IPS-15b (cell line): ENCODE results near the gene ZNF512B.
A peak's percentile ranks its signal among the peaks of the same experiment; 100 is the strongest.

Experiments
- H3K27me3 ChIP-seq: one replicate; pipeline ENCODE4 v1.6.1; 2013; ENCODE audit warnings: low read length; ENCODE audit not compliant: control insufficient read depth, insufficient read depth
- H3K36me3 ChIP-seq: one replicate; pipeline ENCODE4 v1.6.1; 2013; ENCODE audit warnings: low read length; ENCODE audit not compliant: control insufficient read depth, insufficient read depth
- H3K4me1 ChIP-seq: one replicate; pipeline ENCODE4 v1.6.1; 2013; ENCODE audit warnings: mild to moderate bottlenecking, low read length; ENCODE audit not compliant: control insufficient read depth, insufficient read depth
- H3K4me3 ChIP-seq: one replicate; pipeline ENCODE4 v1.5.1; 2013; ENCODE audit warnings: low read depth, low read length
- H3K9ac ChIP-seq: one replicate; pipeline ENCODE4 v1.6.1; 2013; ENCODE audit warnings: low read depth, mild to moderate bottlenecking, low read length
- H3K9me3 ChIP-seq: one replicate; pipeline ENCODE4 v1.6.1; 2013; ENCODE audit warnings: mild to moderate bottlenecking, low read length; ENCODE audit not compliant: control insufficient read depth, insufficient read depth

Gene ZNF512B

GRCh38 chr20:63947638-63948456 is 21.9 kb downstream of the ZNF512B start:
- H3K9ac ChIP-seq: no peak overlapping the region
- no peaks in the 10 kb centered on the region for H3K27me3 ChIP-seq
- H3K4me1 ChIP-seq: peaks cover 10% of the 10 kb centered on the region
- H3K4me3 ChIP-seq: no peak overlapping the region
- peaks cover 30% of the 10 kb centered on the region for H3K36me3 ChIP-seq
- H3K9me3 ChIP-seq: no peaks in the 10 kb centered on the region

GRCh38 chr20:63946986-63947637 is 22.6 kb downstream of the ZNF512B start:
- H3K4me3 ChIP-seq: no peak overlapping the region
- H3K9ac ChIP-seq: no peak overlapping the region
- no peaks in the 10 kb centered on the region for H3K9me3 ChIP-seq
- H3K36me3 ChIP-seq: peaks cover 32% of the 10 kb centered on the region
- no peaks in the 10 kb centered on the region for H3K27me3 ChIP-seq
- peaks cover 10% of the 10 kb centered on the region for H3K4me1 ChIP-seq

GRCh38 chr20:63945921-63946920 is 23.5 kb downstream of the ZNF512B start:
- H3K9me3 ChIP-seq: no peaks in the 10 kb centered on the region
- H3K4me1 ChIP-seq: peaks cover 10% of the 10 kb centered on the region
- no peak overlapping the region for H3K9ac ChIP-seq
- peaks cover 32% of the 10 kb centered on the region for H3K36me3 ChIP-seq
- H3K27me3 ChIP-seq: no peaks in the 10 kb centered on the region
- no peak overlapping the region for H3K4me3 ChIP-seq

GRCh38 chr20:63945031-63945658 is 24.6 kb downstream of the ZNF512B start:
- Histone ChIP-seq H3K36me3 (peaks cover 32% of the 10 kb centered on the region), H3K27me3 (no peaks in the 10 kb centered on the region), H3K9ac (no peak overlapping the region), H3K4me1 (peaks cover 10% of the 10 kb centered on the region), H3K4me3 (no peak overlapping the region), H3K9me3 (no peaks in the 10 kb centered on the region)

GRCh38 chr20:63944078-63944941 is 25.4 kb downstream of the ZNF512B start:
- no peaks in the 10 kb centered on the region for H3K27me3 ChIP-seq
- H3K4me1 ChIP-seq: peaks cover 5% of the 10 kb centered on the region
- H3K9ac ChIP-seq: no peak overlapping the region
- no peak overlapping the region for H3K4me3 ChIP-seq
- H3K36me3 ChIP-seq: peaks cover 32% of the 10 kb centered on the region
- H3K9me3 ChIP-seq: no peaks in the 10 kb centered on the region

- Histone ChIP-seq H3K9ac (no peak overlapping the region), H3K9me3 (no peaks in the 10 kb centered on the region), H3K36me3 (peaks cover 32% of the 10 kb centered on the region), H3K27me3 (no peaks in the 10 kb centered on the region), H3K4me3 (no peak overlapping the region), H3K4me1 (peaks cover 2% of the 10 kb centered on the region)
Measured at GRCh38 chr20:63943808-63944077, 26.0 kb downstream of the ZNF512B start.

- Histone ChIP-seq H3K36me3 (peaks cover 32% of the 10 kb centered on the region), H3K4me1 (no peaks in the 10 kb centered on the region), H3K27me3 (no peaks in the 10 kb centered on the region)
Measured at GRCh38 chr20:63942969-63943807, 26.5 kb downstream of the ZNF512B start.

GRCh38 chr20:63942250-63942951 is 27.3 kb downstream of the ZNF512B start:
- H3K9ac ChIP-seq: peak overlapping the region; percentile 1
- no peaks in the 10 kb centered on the region for H3K9me3 ChIP-seq
- H3K4me3 ChIP-seq: peak overlapping the region; percentile 14
- H3K36me3 ChIP-seq: peaks cover 32% of the 10 kb centered on the region
- no peaks in the 10 kb centered on the region for H3K4me1 ChIP-seq
- H3K27me3 ChIP-seq: no peaks in the 10 kb centered on the region

More at GRCh38 chr20:63942969-63943807, 26.5 kb downstream of the ZNF512B start:
- H3K9ac ChIP-seq: no peak overlapping the region
- H3K9me3 ChIP-seq: no peaks in the 10 kb centered on the region
- H3K4me3 ChIP-seq: no peak overlapping the region

- peak overlapping the region; percentile 75 for H3K4me3 ChIP-seq
Measured at GRCh38 chr20:63941282-63942081, 28.2 kb downstream of the ZNF512B start.

More at GRCh38 chr20:63941282-63942081, 28.2 kb downstream of the ZNF512B start:
- no peaks in the 10 kb centered on the region for H3K27me3 ChIP-seq
- no peak overlapping the region for H3K9ac ChIP-seq
- H3K36me3 ChIP-seq: peaks cover 32% of the 10 kb centered on the region
- no peaks in the 10 kb centered on the region for H3K4me1 ChIP-seq
- H3K9me3 ChIP-seq: no peaks in the 10 kb centered on the region
